GM12892 (cell line): ENCODE measurements around the gene DES.

Source experiments
- DNase-seq: peaks from one replicate; pipeline ENCODE4 v3.0.0; 2011; ENCODE audit not compliant: insufficient read length
- FAIRE-seq: peaks from 2 replicates; lab custom pipeline; 2011; peaks lifted over from hg19 to GRCh38; lab: Jason Lieb, UNC
- POLR2A ChIP-seq: IDR thresholded peaks from 2 replicates; pipeline ENCODE4 v1.6.1; 2011; ENCODE audit warnings: low read depth, low read length, control low read depth
- POLR2AphosphoS5 ChIP-seq: IDR thresholded peaks from 2 replicates; pipeline ENCODE4 v1.6.1; 2011; ENCODE audit warnings: low read depth, low read length, control low read depth
- TAF1 ChIP-seq: IDR thresholded peaks from 2 replicates; pipeline ENCODE4 v1.6.1; 2011; ENCODE audit warnings: low read depth, mild to moderate bottlenecking, control low read depth, low read length, borderline replicate concordance

The DES gene

DNA sequence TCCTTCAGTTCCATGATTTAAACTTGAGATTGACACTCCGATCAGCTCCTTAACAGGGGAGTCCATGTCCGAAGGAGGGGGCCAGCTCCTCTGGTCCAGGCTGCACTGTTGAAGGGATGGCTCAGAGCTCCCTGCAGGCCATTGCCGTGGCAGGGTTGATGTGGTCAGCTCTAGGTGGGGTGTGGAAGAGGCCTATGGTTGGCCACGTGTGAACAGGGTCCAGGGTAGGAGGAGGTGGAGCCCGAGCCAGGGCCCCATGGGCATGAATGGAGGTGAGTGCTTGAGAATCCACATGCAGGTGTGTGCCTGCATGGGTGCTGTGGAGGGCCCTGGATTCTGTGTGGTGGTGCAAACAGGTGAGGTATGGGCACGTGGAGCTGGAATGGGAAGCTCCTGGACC lies 17.5 kb downstream of the DES start:
- FAIRE-seq (no peak), DNase-seq (no peak)
- TF ChIP-seq TAF1 (no peak), POLR2A (no peak), POLR2AphosphoS5 (no peak)

DNA sequence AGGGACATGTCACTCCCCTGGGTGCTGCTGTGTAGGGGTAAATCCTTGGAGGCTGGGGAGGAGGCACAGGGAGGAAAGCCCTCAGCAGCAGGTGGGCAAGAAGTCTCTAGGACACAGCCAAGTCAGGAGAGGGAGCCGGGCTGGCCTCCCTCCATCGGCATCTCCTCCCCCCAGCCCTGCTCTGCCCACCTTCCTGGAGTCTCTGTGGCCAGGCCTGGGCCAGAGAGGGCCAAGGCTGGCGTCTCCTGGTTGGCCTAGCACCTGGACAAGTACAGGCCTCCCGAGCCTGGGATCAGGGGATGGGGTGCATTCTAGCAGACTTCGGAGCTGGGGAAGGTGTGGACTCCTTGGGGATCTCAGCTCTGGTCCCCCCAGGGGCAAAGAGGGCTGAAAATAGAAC lies 18.3 kb downstream of the DES start:
- no peak for DNase-seq
- no peak for FAIRE-seq
- TF ChIP-seq TAF1 (no peak), POLR2A (no peak), POLR2AphosphoS5 (no peak)

DNA sequence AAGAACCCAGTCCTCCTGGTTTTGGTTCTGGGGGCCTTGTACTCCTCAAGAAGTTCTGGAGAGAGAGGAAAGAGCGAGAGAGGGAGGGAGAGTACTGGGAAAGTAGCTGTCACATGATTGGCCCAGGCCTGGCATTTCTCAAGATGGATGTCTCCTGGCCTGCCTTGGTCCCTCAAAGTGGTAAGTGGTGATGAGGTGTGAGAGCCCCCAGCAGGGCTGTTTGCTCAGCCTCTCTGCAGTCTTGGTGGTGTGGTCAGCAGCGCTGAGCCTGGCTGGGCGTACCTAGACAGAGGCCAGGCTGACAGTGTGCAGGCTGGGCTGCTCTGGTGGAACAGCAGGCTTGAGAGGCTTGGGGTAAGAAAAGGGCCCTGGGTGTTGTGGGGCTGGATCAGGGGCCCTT lies 19.0 kb downstream of the DES start:
- TF ChIP-seq POLR2A = no peak
- TF ChIP-seq POLR2AphosphoS5 = no peak
- no peak for TF ChIP-seq TAF1
- no peak for DNase-seq
- FAIRE-seq = no peak

DNA sequence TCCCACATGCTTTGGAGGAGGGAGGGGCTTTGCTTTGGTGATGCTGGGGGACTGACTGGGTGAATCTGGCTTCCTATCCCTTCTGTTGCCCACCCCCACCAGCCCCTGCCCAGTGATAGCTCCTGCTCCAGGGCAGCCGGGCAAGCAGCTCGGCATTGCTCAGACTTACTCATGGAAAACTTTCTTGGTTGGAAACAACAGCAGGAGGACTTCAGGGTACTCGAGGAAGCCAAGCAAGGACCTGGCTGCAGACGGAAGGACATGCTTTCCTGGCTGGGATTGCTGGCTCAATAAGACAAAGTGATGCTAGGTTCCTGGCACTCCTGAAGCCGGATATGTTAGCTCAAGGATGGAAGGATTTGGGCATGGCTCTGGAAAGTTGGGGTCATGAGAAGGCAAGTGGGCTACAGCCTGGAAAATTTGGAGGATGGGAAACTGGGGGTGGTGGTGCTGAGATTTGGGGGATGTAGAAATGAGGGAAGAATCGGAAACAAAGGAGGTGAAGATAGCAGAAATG lies 19.6 kb downstream of the DES start:
- no peak for FAIRE-seq
- TF ChIP-seq POLR2A (no peak), TAF1 (no peak), POLR2AphosphoS5 (no peak)

DNA sequence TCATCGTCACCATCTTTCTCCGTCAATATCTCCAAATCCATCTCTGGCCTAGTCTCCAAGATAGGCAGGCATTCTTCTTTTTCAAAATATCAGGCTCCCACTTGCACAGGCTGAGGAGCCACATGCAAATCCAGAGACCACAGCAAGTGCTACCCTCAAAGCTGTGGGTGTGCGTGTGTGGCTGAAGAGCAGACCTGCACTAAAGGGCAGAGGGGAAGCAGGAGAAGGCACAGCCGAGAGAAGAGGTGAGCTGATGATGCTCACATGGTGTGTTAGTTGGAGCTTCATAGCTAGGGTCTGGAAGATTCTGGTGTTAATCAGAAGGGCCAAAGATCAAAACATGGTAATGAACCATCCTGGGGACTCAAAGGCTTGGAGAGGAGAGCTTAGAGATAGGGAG lies 20.3 kb downstream of the DES start:
- DNase-seq = no peak
- no peak for FAIRE-seq
- TF ChIP-seq POLR2AphosphoS5 (no peak), TAF1 (no peak), POLR2A (no peak)

More for the DNA sequence above, 19.6 kb downstream of the DES start:
- no peak for DNase-seq

DNA sequence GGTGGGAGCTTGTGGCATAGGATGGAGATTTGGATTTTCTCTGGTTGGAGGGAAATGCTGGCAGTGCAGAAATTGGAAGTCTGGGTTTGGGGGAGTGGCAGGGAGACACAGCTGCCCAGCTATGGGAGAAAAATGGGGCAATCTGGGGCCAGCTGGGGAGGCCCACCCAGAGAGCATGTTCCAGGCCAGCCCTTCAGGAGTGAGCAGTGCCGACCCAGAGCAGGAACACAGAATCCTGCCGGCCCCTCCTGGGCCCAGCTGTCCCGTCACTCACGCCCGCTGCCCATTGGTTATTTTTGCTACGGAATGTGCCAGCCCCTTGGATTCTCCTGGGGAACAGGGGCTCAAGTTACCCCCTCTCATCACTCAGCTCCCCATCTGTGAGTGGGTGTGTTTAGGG lies 21.3 kb downstream of the DES start:
- DNase-seq (no peak), FAIRE-seq (no peak)
- TF ChIP-seq TAF1 = no peak
- TF ChIP-seq POLR2A = no peak

DNA sequence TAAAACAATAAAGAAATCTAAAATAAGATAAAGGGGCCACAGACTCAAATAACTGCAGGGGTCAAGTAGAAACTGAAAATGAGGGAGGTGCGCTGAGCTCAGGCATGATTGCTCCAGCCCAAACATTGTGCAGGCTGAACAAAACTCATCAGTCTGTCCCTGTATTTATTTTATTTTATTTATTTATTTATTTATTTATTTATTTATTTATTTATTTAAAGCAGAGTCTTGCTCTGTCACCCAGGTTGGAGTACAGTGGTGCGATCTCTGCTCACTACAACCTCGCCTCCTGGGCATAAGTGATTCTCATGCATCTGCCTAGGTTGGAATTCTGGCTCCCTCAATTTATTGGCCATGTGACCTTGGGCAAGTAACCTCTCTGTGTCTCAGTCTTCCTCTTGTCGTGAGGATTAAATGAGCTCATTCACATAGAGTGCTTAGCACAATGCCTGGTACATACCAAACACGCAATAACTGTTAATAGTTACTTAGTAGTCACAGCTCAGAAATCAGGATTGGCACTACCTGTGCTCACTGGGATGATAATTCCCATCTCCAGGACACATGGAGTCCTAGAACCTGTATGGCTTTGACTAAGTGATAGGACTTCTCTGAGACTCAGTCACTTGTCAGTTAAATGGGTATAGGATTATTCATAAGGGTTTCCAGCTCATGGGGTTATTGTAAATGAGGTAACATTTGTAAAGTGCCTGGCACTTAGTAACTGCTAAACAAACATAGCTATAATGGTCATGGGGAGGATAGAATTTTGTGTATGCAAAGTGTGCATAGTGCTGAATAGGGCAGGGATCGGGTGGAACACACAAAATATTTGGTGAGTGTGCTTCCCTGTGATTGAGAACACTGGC lies 22.4 kb downstream of the DES start:
- TF ChIP-seq POLR2AphosphoS5 (no peak), TAF1 (no peak), POLR2A (no peak)
- no peak for FAIRE-seq
- no peak for DNase-seq

DNA sequence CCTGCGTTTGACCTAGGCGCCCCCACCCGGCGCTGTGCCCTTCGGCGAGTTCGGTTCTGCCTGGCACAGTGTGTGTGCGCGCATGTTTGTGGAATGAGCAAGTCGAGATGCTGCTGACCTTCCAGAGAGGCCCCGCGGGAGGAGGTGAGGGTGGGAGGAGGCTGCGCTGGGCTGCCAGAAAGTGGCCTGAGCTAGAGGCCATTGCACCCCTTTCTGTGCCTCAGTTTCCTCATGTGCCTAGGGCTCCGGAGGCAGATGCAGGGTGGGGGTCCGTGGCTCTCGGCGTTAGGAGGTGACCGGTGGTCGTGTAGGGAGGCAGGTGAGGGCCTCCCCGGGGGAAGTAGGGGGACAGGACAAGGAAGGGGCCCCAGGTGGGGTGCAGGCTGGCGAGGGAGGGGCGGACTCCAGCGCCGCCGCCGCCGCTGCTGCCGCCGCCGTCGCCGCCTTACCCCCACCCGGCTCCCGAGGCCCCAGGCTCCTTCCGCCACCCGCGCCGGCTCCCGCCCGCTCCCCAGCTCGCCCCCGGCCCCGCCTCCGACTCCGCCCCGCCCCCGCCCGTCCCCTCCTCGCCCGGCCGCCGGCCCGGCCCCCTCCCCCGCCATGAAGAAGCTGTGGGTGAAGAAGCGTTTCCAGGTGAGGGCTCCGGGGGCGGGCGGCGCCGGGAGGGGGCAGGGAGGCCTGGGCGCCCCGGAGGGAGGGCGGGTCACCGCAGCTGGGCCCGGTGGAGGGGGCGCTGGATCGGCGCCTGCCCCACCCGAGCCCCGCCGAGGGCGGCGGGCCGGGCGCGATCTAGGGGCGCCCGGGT lies 23.5 kb downstream of the DES start:
- DNase-seq = no peak
- TF ChIP-seq POLR2A = no peak
- FAIRE-seq = no peak

DNA sequence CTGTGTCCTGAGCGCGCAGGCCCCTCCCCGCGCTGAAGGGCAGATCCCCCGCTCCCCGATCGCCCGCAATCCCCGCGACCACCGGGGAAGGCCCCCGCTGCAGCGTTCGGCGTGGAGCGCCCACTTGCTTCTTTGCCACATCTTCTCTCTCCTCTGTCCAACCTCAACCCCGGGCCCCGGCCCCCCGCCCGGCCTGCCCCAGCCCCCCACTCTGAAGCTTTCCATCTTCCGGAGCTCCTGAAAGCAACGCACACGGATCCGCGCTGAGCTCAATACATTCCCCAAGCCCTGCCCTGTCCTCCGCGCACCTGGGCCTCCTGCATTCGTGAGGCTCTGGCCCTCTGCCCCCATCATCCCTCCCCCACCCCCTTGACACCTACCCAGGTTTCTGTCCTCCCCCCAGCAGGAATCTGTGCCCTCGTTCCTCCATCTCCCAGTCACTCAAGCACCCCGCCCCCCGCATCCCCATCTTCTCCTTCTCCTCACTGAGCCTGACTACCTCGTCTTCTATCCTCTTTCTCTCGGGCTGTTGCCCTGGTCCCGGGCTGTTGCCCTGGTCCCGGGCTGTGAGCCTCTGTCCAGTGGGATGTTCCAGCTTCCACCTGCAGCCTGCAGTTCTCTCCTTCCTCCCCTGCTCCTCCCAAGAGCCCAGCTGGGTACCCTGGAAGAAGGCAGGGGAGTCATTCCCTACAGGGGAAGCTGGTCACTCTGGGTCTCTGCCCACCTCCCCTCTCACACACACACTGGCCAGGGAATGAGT lies 24.3 kb downstream of the DES start:
- DNase-seq (no peak), FAIRE-seq (no peak)
- TF ChIP-seq TAF1 (no peak), POLR2AphosphoS5 (no peak), POLR2A (no peak)

DNA sequence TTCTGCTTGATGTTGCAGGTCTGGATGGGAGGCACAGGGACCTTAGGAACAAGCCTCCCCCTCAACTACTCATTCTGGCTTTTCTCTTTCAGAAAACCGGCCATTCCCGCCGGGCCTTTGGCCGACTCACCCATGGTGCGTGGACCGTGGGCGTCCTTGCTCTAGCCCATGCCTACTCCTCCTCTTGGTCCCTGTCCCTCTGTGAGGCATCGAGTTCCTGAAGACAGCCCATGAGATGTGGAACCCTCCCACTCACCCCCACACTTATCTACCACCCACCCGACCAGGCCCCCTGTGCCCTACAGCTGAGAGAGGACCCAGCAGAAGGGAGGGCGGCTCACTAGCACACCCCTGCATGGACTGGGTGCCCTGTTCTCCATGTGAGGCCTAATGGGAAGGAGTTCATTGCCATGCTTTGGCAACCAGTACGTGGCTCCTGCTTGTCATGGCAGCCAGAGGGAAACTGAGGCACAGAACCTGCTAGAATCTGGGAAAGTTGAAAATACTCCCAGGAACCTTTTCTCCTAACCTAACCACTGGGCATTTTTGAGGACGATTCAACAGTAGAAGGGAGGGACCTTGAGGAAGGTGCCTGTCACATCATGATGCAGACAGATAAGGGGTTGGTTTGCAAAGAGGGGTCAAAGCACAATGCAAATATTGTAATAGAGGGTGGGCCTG lies 25.0 kb downstream of the DES start:
- no peak for FAIRE-seq
- no peak for DNase-seq
- TF ChIP-seq POLR2AphosphoS5 (no peak), POLR2A (no peak), TAF1 (no peak)

DNA sequence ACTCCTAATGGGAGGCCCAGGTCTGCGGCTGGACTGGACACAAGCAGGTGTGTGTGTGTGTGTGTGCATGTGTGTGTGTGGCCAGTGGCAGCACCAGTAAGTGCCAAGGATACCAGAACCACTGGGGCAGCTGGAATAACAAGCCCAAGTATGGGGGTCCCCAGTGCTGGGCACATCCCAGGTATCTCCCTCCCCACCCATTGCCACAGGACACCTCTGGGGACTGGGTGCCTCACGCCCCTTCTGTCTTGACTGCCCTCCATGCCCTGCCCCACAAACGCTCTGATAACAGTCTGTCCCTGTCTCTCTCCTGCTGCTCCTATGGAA lies 25.5 kb downstream of the DES start:
- no peak for FAIRE-seq

More for the DNA sequence above, 25.5 kb downstream of the DES start:
- DNase-seq = no peak
- TF ChIP-seq POLR2AphosphoS5 = no peak
- TF ChIP-seq POLR2A = no peak
- TF ChIP-seq TAF1 = no peak
